ENCODE results near the gene CHMP5.

- no peak for TF ChIP-seq CTCF (conservative IDR thresholded peaks at IDR 0.05 in 1 of 2, IDR thresholded peaks at IDR 0.05 in 1 of 2; ENCODE audit: low read depth in 1 of 2, low read length in 2 of 2)
- no peak for TF ChIP-seq EZH2 (IDR thresholded peaks at IDR 0.05; ENCODE audit: low read length, missing control alignments)
Observed at GRCh38 chr9:33304362-33304761, 39.5 kb downstream of the CHMP5 start.
